Endothelial cell of umbilical vein (primary cell): Measurements from ENCODE around the gene EPN2. TPM values are rescaled to one million over a fixed set of nuclear protein-coding genes. Genes with fewer than 3 reads are reported as not detected.

Experiments
- BruUV-seq: library from RNA; stranded (reverse); fragments of 400-500 nt; replicated peaks from 2 replicates; lab custom pipeline; 2021; lab: Mats Ljungman, UMichigan
- CTCF ChIA-PET: fragments of 300-600, 350-600 bp; sonication (Branson Sonifier 250); formaldehyde crosslinking; loops from one replicate; lab custom pipeline; 2021; ENCODE audit warnings: antibody characterized with exemption, inconsistent platforms; lab: Charles Lee
- POLR2A ChIA-PET: fragments of 300-600, 350-600 bp; sonication (Branson Sonifier 250); formaldehyde crosslinking; loops from one replicate; lab custom pipeline; 2021; ENCODE audit warnings: antibody characterized with exemption, inconsistent platforms; lab: Charles Lee
- DNase-seq: peaks from one replicate; pipeline ENCODE4 v3.0.0-alpha.2; 2011; ENCODE audit warnings: low read depth, low spot score
- FAIRE-seq: peaks from 2 replicates; lab custom pipeline; 2011; peaks lifted over from hg19 to GRCh38; lab: Jason Lieb, UNC
- H2AFZ ChIP-seq: 2 replicates; pipeline ENCODE4 v1.6.0; 2012; ENCODE audit warnings: low read depth, low read length, control low read depth, inconsistent platforms
- H3K27ac ChIP-seq: 2 replicates; pipeline ENCODE4 v1.5.1; 2011; ENCODE audit warnings: low read depth, mild to moderate bottlenecking, control low read depth, low read length, moderate library complexity; ENCODE audit not compliant: insufficient read depth
- H3K27me3 ChIP-seq, 2 experiments: 2 replicates each; pipeline versions ENCODE4 v1.6.0 to v1.6.1; 2011; ENCODE audit warnings: low read length in 2 of 2, mixed read lengths in 1 of 2; ENCODE audit not compliant: control insufficient read depth in 2 of 2, insufficient read depth in 2 of 2
- H3K36me3 ChIP-seq, 2 experiments: 2 replicates in 1 of 2; 3 replicates in 1 of 2; pipeline ENCODE4 v1.5.1; 2011; ENCODE audit warnings: low read length in 2 of 2, mild to moderate bottlenecking in 1 of 2, moderate library complexity in 1 of 2; ENCODE audit not compliant: control insufficient read depth in 2 of 2, insufficient read depth in 2 of 2; ENCODE audit errors: extremely low read depth in 1 of 2
- H3K4me1 ChIP-seq: 3 replicates; pipeline ENCODE4 v1.5.1; 2011; ENCODE audit warnings: mild to moderate bottlenecking, low read length; ENCODE audit not compliant: control insufficient read depth, insufficient read depth; ENCODE audit errors: extremely low read depth
- H3K4me2 ChIP-seq: 2 replicates; pipeline ENCODE4 v1.6.1; 2011; ENCODE audit warnings: low read length, control low read depth, mixed read lengths; ENCODE audit not compliant: insufficient read depth
- H3K4me3 ChIP-seq, 3 experiments: fragments of 200-600 bp in 1 of 3; sonication (generic), shearing (Covaris generic) in 1 of 3; replicated peaks in 1 of 3; 2 replicates each; pipeline ENCODE4 v1.5.1; 2011 to 2016; ENCODE audit warnings: control low read depth in 3 of 3, low read length in 3 of 3, mild to moderate bottlenecking in 2 of 3, inconsistent platforms in 1 of 3, low read depth in 1 of 3, moderate library complexity in 1 of 3; ENCODE audit not compliant: insufficient read depth in 1 of 3
- H3K79me2 ChIP-seq: 2 replicates; pipeline ENCODE4 v1.6.0; 2012; ENCODE audit warnings: low read length, inconsistent platforms; ENCODE audit not compliant: control insufficient read depth, insufficient read depth
- H3K9ac ChIP-seq: replicated peaks from 2 replicates; pipeline ENCODE3; 2011; ENCODE audit warnings: low read length, control low read depth; ENCODE audit not compliant: insufficient read depth; ENCODE audit errors: extremely low read depth
- H3K9me1 ChIP-seq: replicated peaks from 3 replicates; pipeline ENCODE4 v1.6.0; 2011; ENCODE audit warnings: mild to moderate bottlenecking, low read length; ENCODE audit not compliant: control insufficient read depth, insufficient read depth; ENCODE audit errors: extremely low read depth
- H3K9me3 ChIP-seq: replicated peaks from 2 replicates; pipeline ENCODE4 v1.5.1; 2012; ENCODE audit warnings: low read length, inconsistent platforms; ENCODE audit not compliant: control insufficient read depth, insufficient read depth
- H4K20me1 ChIP-seq: replicated peaks from 2 replicates; pipeline ENCODE3; 2011; ENCODE audit warnings: mild to moderate bottlenecking, low read length; ENCODE audit not compliant: control insufficient read depth, insufficient read depth; ENCODE audit errors: extremely low read depth
- EZH2 ChIP-seq: IDR thresholded peaks from 2 replicates; pipeline ENCODE4 v1.6.1; 2012; ENCODE audit warnings: borderline replicate concordance, low read depth, mild to moderate bottlenecking, moderate library complexity, low read length, inconsistent platforms; ENCODE audit not compliant: severe bottlenecking
- FOS ChIP-seq: IDR thresholded peaks from 2 replicates; pipeline ENCODE4 v1.6.1; 2011; ENCODE audit warnings: mild to moderate bottlenecking, low read length, moderate library complexity, borderline replicate concordance; ENCODE audit not compliant: insufficient read depth
- GATA2 ChIP-seq: IDR thresholded peaks from 2 replicates; pipeline ENCODE4 v1.7.0; 2011; ENCODE audit warnings: low read depth, mild to moderate bottlenecking, moderate library complexity, mixed read lengths, low read length; ENCODE audit not compliant: insufficient read length, insufficient read depth
- JUN ChIP-seq: IDR thresholded peaks from 2 replicates; pipeline ENCODE4 v1.6.1; 2011; ENCODE audit warnings: borderline replicate concordance, low read depth; ENCODE audit not compliant: insufficient read length, insufficient read depth
- MAX ChIP-seq: IDR thresholded peaks from 2 replicates; pipeline ENCODE4 v1.6.1; 2011; ENCODE audit not compliant: insufficient read depth, insufficient read length
- MYC ChIP-seq: IDR thresholded peaks from one replicate; pipeline ENCODE4 v1.6.1; 2011; ENCODE audit warnings: mild to moderate bottlenecking, low read depth, low read length
- POLR2A ChIP-seq: IDR thresholded peaks from 2 replicates; pipeline ENCODE4 v1.6.1; 2012; ENCODE audit warnings: low read depth, mild to moderate bottlenecking, control low read depth, low read length
- POLR2AphosphoS5 ChIP-seq: IDR thresholded peaks from 2 replicates; pipeline ENCODE4 v1.6.1; 2012; ENCODE audit warnings: low read depth, mild to moderate bottlenecking, control low read depth, low read length, moderate library complexity; ENCODE audit not compliant: insufficient read depth
- dilution Hi-C: fragments of 300-500 bp; cut with MboI; formaldehyde crosslinking; loops from one replicate; pipeline ENCODE4 v1.15.0; 2019; ENCODE audit warnings: low sequenced_read_pairs; ENCODE audit not compliant: extremely low pct_ligation_motif_present
- intact Hi-C: fragments of 100-400 bp; cut with micrococcal nuclease; formaldehyde crosslinking; loops from one replicate; pipeline ENCODE4 v1.10.0; 2022
- polyA plus RNA-seq, 4 experiments: library from polyadenylated mRNA; depleted of rRNA in 3 of 4; stranded (reverse) in 3 of 4; unstranded in 1 of 4; fragments of >200 nt; gene quantifications; 2 replicates each; pipeline versions ENCODE4 v1.2.1 to v1.2.3, GENCODE V29; 2011 to 2012; ENCODE audit warnings: missing spikeins in 1 of 4
- total RNA-seq: library from RNA; stranded (reverse); gene quantifications from 2 replicates; pipeline ENCODE4 v1.2.3, GENCODE V29; 2021
- TF ChIP-seq, protein P1 (sequence below), 2 donors: IDR thresholded peaks; 1 replicate in 1 of 2; 2 replicates in 1 of 2; pipeline ENCODE4 v1.5.1; 2011; ENCODE audit warnings: low read length in 2 of 2, mild to moderate bottlenecking in 2 of 2, moderate library complexity in 2 of 2, control low read depth in 1 of 2, inconsistent platforms in 1 of 2, low read depth in 1 of 2; ENCODE audit not compliant: insufficient read depth in 1 of 2; ENCODE audit errors: extremely low read depth in 1 of 2

EPN2 gene
- total and polyA plus RNA-seq, 2 donors (not counting 3 experiments of a cell fraction or from before 2014, with no cell fraction given): 40.3 to 70.5 TPM

DNA sequence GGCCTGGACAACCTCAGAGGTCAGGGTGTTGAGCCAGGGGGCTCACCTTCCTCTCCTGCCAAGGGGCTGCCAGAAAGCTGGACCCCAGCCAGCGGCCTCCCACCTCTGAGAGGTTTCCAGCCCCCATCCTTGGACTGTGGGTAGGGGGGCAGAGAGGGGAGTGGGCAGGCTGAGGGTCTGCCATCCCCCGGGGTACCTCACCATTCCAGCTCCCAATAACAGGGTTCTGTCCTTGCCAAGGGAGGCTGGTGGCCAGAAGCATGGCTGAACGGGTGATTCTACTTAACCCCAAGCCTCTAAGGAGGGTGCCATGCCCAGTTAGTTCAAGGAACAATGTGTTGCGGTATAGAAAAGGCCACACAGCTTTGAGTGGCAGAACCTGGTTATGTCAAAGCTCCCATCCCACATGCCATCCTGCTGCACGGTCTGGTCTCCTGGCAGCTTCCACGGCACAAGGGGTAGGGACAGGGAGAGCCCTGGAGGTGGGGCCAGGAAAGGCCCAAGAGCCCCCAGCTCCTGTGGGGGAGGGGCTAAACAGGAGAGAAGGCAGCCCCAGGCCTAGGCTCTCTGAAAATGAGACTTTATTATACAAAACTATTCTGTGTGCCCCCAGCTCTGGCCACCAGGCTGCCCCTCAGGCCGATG, 105.6 kb downstream of the EPN2 start:
- DNase-seq (no peak), FAIRE-seq (no peak)
- TF ChIP-seq FOS (no peak), MYC (no peak), POLR2AphosphoS5 (no peak), MAX (no peak), GATA2 (no peak), JUN (no peak), POLR2A (no peak), EZH2 (no peak)
- TF ChIP-seq, protein P1, sequence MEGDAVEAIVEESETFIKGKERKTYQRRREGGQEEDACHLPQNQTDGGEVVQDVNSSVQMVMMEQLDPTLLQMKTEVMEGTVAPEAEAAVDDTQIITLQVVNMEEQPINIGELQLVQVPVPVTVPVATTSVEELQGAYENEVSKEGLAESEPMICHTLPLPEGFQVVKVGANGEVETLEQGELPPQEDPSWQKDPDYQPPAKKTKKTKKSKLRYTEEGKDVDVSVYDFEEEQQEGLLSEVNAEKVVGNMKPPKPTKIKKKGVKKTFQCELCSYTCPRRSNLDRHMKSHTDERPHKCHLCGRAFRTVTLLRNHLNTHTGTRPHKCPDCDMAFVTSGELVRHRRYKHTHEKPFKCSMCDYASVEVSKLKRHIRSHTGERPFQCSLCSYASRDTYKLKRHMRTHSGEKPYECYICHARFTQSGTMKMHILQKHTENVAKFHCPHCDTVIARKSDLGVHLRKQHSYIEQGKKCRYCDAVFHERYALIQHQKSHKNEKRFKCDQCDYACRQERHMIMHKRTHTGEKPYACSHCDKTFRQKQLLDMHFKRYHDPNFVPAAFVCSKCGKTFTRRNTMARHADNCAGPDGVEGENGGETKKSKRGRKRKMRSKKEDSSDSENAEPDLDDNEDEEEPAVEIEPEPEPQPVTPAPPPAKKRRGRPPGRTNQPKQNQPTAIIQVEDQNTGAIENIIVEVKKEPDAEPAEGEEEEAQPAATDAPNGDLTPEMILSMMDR (IDR thresholded peaks at IDR 0.05; ENCODE audit: extremely low read depth in 1 of 2, insufficient read depth in 1 of 2, low read depth in 1 of 2, low read length in 2 of 2): no peak
- no peak overlapping the region for H2AFZ ChIP-seq
- BruUV-seq: no TSS peak
- H3K4me2 ChIP-seq: no peak overlapping the region
- ChIA-PET CTCF (interaction anchor here (0.8 to 1.0 kb wide), 2 partner anchors 20 to 104 kb away, joined by 3 to 4 read pairs; partner anchors contain the start of gene B9D1), POLR2A (no interaction called here)
- no peaks in the 10 kb centered on the region for H3K27me3 ChIP-seq
- no peaks in the 10 kb centered on the region for H3K9me3 ChIP-seq
- no peak overlapping the region for H3K4me3 ChIP-seq
- dilution Hi-C loops: no loop called here
- H3K79me2 ChIP-seq: no peaks in the 10 kb centered on the region
- H3K27ac ChIP-seq: no peak overlapping the region
- no peak overlapping the region for H3K9ac ChIP-seq
- no peaks in the 10 kb centered on the region for H3K36me3 ChIP-seq
- H4K20me1 ChIP-seq: no peaks in the 10 kb centered on the region
- no peaks in the 10 kb centered on the region for H3K9me1 ChIP-seq
- H3K4me1 ChIP-seq: peaks cover 8% of the 10 kb centered on the region
- intact Hi-C loops: no loop called here
